ENCODE data around the gene HNRNPF. TPM values are rescaled to one million over a fixed set of nuclear protein-coding genes. Genes with fewer than 3 reads are reported as not detected.
A peak's percentile ranks its signal among the peaks of the same experiment; 100 is the strongest.

Gene HNRNPF
- total RNA-seq, 1 experiment from 2014 or later: 423 TPM

GRCh38 chr10:43401627-43402026, 7.4 kb downstream of the HNRNPF start:
- peak overlapping the region; percentile 76 for H3K27ac Mint-ChIP-seq (ENCODE audit: unreplicated experiment)
- 0 out of 2 replicates have a peak, but pooled peaks cover 1% of the 10 kb centered on the region for H3K36me3 ChIP-seq (ENCODE audit: control insufficient read depth, insufficient read depth, low read length)
- ChIA-PET CTCF (no interaction called here), POLR2A (no interaction called here)
- H3K9me3 ChIP-seq: no peaks in the 10 kb centered on the region
- BruUV-seq (replicated peaks): no TSS peak
- no peaks in the 10 kb centered on the region for H3K9me3 Mint-ChIP-seq (ENCODE audit: unreplicated experiment)
- no peak overlapping the region for H3K4me3 ChIP-seq (ENCODE audit: low read depth, low read length)
- no peak overlapping the region for H3K4me3 Mint-ChIP-seq (ENCODE audit: unreplicated experiment)
- no peaks in the 10 kb centered on the region for H3K27me3 Mint-ChIP-seq (ENCODE audit: insufficient read depth, unreplicated experiment)
- no peaks in the 10 kb centered on the region for H3K27me3 ChIP-seq (replicated peaks; ENCODE audit: control insufficient read depth, insufficient read depth, low read length)
- H3K36me3 Mint-ChIP-seq (ENCODE audit: insufficient read depth, unreplicated experiment): peaks cover 97% of the 10 kb centered on the region
- TF ChIP-seq CTCF (IDR thresholded peaks at IDR 0.05; ENCODE audit: insufficient read depth in 1 of 2, low read depth in 1 of 2, low read length in 1 of 2, severe bottlenecking in 1 of 2, unreplicated experiment in 1 of 2): no peak
- peaks cover 36% of the 10 kb centered on the region for H3K4me1 Mint-ChIP-seq (ENCODE audit: low read depth, unreplicated experiment)
- DNase-seq: peak in 1 of 2 experiments; percentile 35
- peaks cover 73% of the 10 kb centered on the region for H3K4me1 ChIP-seq
- intact Hi-C loops (cut with micrococcal nuclease; ENCODE audit: unreplicated experiment): no loop called here

DNA sequence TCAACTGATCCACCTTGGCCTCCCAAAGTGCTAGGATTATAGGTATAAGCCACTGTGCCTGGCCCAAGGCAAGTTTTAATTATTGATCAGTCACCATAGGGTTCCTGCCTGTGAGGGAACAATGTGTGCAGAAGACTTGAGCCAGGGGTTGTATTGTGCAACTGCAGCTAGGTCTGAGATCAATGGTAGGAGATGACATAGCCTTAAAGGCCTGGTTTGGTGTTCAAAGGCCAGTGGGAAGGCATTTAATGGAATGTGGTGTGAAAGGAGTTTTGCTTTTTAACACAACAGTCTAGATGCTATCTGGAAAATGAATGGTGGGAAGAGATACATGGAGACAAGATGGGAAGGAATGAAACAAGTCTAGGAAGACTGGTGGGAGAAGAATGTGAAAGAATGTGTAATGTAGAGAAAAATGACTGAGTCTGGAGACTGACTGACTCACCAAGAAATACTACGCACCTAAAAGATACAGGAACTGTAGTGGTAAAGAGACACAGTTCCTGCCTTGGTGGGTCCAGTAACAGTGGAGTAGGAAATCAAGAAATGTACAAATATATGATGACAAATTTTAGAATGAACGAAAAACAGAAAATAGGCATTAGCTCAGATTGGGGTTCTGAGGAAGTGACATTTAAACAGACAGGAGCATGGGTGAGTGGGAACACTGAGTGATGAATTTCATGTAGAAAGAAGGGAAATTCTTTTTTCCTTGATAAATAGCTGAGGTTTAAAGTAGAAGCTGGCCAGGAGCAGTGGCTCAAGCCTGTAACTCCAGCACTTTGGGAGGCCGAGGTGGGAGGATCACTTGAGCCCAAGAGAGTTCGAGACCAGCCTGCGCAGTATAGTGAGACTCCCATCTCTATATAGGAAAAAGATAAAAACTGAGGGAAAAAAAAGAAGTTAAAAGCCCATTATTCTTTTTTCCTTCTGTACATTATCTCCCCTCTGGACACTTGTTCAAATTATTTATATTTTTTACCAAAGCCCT, 9.4 kb downstream of the HNRNPF start:
- ChIA-PET CTCF (no interaction called here), POLR2A (interaction anchor here (0.9 to 1.1 kb wide), 2 partner anchors 8 to 10 kb away, joined by 4 read pairs; partner anchors contain the start of gene HNRNPF)
- DNase-seq: peak; percentile 67 to 72
- Histone ChIP-seq H3K27me3 (replicated peaks; ENCODE audit: control insufficient read depth, insufficient read depth, low read length) (no peaks in the 10 kb centered on the region), H3K36me3 (ENCODE audit: control insufficient read depth, insufficient read depth, low read length) (peaks cover 7% of the 10 kb centered on the region), H3K9me3 (no peaks in the 10 kb centered on the region), H3K4me1 (peaks cover 69% of the 10 kb centered on the region), H3K4me3 (ENCODE audit: low read depth, low read length) (no peak overlapping the region)
- Mint-ChIP-seq H3K9me3 (ENCODE audit: unreplicated experiment) (no peaks in the 10 kb centered on the region), H3K4me3 (ENCODE audit: unreplicated experiment) (peak overlapping the region; percentile 43), H3K27me3 (ENCODE audit: insufficient read depth, unreplicated experiment) (no peaks in the 10 kb centered on the region), H3K36me3 (ENCODE audit: insufficient read depth, unreplicated experiment) (peaks cover 98% of the 10 kb centered on the region), H3K4me1 (ENCODE audit: low read depth, unreplicated experiment) (peaks cover 32% of the 10 kb centered on the region), H3K27ac (ENCODE audit: unreplicated experiment) (peak overlapping the region; percentile 50)
- TF ChIP-seq CTCF (IDR thresholded peaks at IDR 0.05; ENCODE audit: insufficient read depth in 1 of 2, low read depth in 1 of 2, low read length in 1 of 2, severe bottlenecking in 1 of 2, unreplicated experiment in 1 of 2): no peak
- no TSS peak for BruUV-seq (replicated peaks)
- intact Hi-C loops (cut with micrococcal nuclease; ENCODE audit: unreplicated experiment): no loop called here

DNA sequence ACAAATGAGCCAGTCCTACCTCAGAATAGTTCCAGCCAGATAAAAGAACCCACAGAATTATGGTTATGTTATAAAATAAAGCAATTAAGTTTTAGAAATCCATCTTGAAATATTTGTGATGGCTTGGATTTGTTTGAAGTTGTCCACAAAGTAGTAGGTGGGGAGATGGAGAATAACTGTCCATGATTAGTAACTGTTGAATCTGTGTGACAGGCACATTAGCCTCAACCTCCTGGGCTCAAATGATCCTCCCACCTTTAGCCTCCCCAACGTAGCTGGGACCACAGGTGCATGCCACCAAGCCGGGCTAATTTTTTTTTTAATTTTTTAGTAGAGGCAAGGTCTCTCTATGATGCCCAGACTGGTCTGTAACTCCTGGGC, 10.1 kb downstream of the HNRNPF start:
- DNase-seq: no peak
- POLR2A ChIA-PET: interaction anchor here (0.9 to 1.1 kb wide), 2 partner anchors 9 to 10 kb away, joined by 4 read pairs; partner anchors contain the start of gene HNRNPF
- Histone ChIP-seq H3K4me3 (ENCODE audit: low read depth, low read length) (no peak overlapping the region), H3K4me1 (peaks cover 70% of the 10 kb centered on the region), H3K27me3 (replicated peaks; ENCODE audit: control insufficient read depth, insufficient read depth, low read length) (no peaks in the 10 kb centered on the region), H3K9me3 (no peaks in the 10 kb centered on the region), H3K36me3 (ENCODE audit: control insufficient read depth, insufficient read depth, low read length) (peaks cover 8% of the 10 kb centered on the region)
- intact Hi-C loops (cut with micrococcal nuclease; ENCODE audit: unreplicated experiment): no loop called here
- CTCF ChIA-PET: no interaction called here
- TF ChIP-seq CTCF (IDR thresholded peaks at IDR 0.05; ENCODE audit: insufficient read depth in 1 of 2, low read depth in 1 of 2, low read length in 1 of 2, severe bottlenecking in 1 of 2, unreplicated experiment in 1 of 2): no peak
- H3K27me3 Mint-ChIP-seq (ENCODE audit: insufficient read depth, unreplicated experiment): no peaks in the 10 kb centered on the region
- H3K4me3 Mint-ChIP-seq (ENCODE audit: unreplicated experiment): peak overlapping the region; percentile 81
- H3K4me1 Mint-ChIP-seq (ENCODE audit: low read depth, unreplicated experiment): peaks cover 30% of the 10 kb centered on the region
- peaks cover 98% of the 10 kb centered on the region for H3K36me3 Mint-ChIP-seq (ENCODE audit: insufficient read depth, unreplicated experiment)
- peak overlapping the region; percentile 94 for H3K27ac Mint-ChIP-seq (ENCODE audit: unreplicated experiment)
- BruUV-seq (replicated peaks): no TSS peak
- no peaks in the 10 kb centered on the region for H3K9me3 Mint-ChIP-seq (ENCODE audit: unreplicated experiment)
